ENCODE data around the gene CCSER2.
A peak's percentile ranks its signal among the peaks of the same experiment; 100 is the strongest.

Gene CCSER2

DNA sequence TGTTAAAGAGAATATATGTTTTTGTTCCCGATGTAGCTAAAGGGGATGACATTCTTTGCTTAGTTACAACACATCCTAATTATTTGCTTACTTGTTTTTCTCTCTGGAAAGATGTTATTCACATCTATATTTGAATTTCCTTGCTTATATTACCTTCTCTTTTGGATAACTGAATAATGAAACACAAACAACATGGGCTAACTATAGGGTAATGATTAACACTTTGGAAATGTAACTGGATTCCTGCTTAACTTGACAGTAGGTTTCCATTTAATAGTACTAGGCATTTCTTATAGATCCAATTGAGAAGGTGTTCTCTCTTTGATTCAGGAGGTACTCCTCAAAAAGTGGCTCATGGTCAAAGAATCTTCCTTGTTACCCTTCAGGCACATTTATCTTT lies 141.1 kb downstream of the CCSER2 start:
- no peak for DNase-seq (ENCODE audit: low read depth)
- TF ChIP-seq CTCF (conservative IDR thresholded peaks at IDR 0.05; ENCODE audit: low read depth, low read length) = no peak

DNA sequence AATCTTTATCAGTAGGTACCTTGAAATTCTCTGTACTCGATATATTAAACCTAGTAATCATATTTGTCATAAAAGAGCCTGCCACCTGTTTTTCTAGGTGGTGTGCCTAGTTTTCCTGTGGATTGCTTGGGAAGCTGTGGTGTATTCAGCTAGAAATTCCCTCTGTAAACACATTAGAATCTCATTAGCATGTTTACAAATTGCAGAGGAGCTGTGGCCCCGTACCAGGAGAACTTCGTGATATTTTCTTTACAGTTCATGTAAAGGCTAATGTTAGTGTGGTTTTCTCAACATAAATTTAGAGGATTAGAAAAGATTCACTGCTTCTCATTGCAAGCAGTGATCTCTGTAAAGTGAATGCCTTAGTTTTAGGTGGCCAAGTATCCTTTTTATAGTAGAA lies 144.7 kb downstream of the CCSER2 start:
- no peak for TF ChIP-seq CTCF (conservative IDR thresholded peaks at IDR 0.05; ENCODE audit: low read depth, low read length)
- no peak overlapping the region for H3K4me3 ChIP-seq (ENCODE audit: low read depth, low read length)
- DNase-seq (ENCODE audit: low read depth) = no peak

More for the DNA sequence above, 141.1 kb downstream of the CCSER2 start:
- H3K4me3 ChIP-seq (ENCODE audit: low read depth, low read length) = no peak overlapping the region

- no peak for TF ChIP-seq CTCF (conservative IDR thresholded peaks at IDR 0.05; ENCODE audit: low read depth, low read length)
- H3K4me3 ChIP-seq (ENCODE audit: low read depth, low read length) = no peak overlapping the region
- no peak for DNase-seq (ENCODE audit: low read depth)
Observed at GRCh38 chr10:84477398-84478128, 149.2 kb downstream of the CCSER2 start.

- no peak for TF ChIP-seq CTCF (conservative IDR thresholded peaks at IDR 0.05; ENCODE audit: low read depth, low read length)
- DNase-seq (ENCODE audit: low read depth) = peak; percentile 77
- no peak overlapping the region for H3K4me3 ChIP-seq (ENCODE audit: low read depth, low read length)
Observed at GRCh38 chr10:84478151-84478550, 149.8 kb downstream of the CCSER2 start.

GRCh38 chr10:84478679-84479078 lies 150.3 kb downstream of the CCSER2 start:
- no peak for DNase-seq (ENCODE audit: low read depth)

GRCh38 chr10:84484541-84484940 lies 156.2 kb downstream of the CCSER2 start:
- no peak for DNase-seq (ENCODE audit: low read depth)
- TF ChIP-seq CTCF (conservative IDR thresholded peaks at IDR 0.05; ENCODE audit: low read depth, low read length) = no peak
- H3K4me3 ChIP-seq (ENCODE audit: low read depth, low read length) = no peak overlapping the region

More at GRCh38 chr10:84478679-84479078, 150.3 kb downstream of the CCSER2 start:
- no peak for TF ChIP-seq CTCF (conservative IDR thresholded peaks at IDR 0.05; ENCODE audit: low read depth, low read length)
- no peak overlapping the region for H3K4me3 ChIP-seq (ENCODE audit: low read depth, low read length)

DNA sequence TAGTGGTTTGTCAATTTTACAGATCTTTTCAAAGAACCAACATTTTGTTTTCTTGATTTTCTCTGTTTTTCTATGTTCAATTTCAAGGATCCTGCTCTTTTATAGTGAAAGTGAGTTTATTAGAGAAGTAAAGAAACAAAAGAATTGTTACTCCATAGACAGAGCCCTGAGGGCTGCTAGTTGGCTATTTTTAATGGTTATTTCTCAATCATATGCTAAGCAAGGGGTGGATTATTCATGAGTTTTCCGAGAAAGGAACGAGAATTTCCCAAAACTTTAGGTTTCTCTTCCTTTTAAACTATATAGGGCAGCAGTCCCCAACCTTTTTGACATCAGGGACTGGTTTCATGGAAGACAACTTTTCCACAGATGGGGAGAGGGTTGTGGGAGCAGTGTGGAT lies 165.0 kb downstream of the CCSER2 start:
- TF ChIP-seq CTCF (conservative IDR thresholded peaks at IDR 0.05; ENCODE audit: low read depth, low read length) = no peak
- H3K4me3 ChIP-seq (ENCODE audit: low read depth, low read length) = no peak overlapping the region
- no peak for DNase-seq (ENCODE audit: low read depth)

Data from choroid plexus epithelial cell (primary cell).